GM19023 (cell line): Measurements from ENCODE around the gene GRIN2A.

Experiments
- ATAC-seq: cut with Tn5 transposase; IDR thresholded peaks from one replicate; pipeline ENCODE4 v1.9.1; 2021; ENCODE audit warnings: mild to moderate bottlenecking, moderate library complexity; ENCODE audit not compliant: unreplicated experiment

Gene GRIN2A

DNA sequence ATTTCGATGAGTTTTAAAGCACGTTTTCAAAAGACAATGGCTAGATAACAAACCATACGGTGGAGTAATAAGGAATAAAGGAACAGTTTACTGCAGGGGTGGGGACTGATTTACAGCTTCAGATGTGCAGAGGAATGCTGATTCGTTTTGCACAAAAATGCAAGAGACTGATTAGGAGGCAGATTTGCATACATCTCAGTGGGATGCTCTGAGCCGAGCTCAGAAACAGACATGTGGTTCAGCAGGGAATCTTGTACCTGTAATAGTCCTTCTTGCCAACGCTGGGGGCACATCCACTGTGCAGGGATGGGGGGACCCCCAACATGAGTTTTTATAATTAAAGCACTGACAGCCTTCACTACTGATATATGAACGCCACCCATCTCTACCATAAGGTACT is 308.0 kb downstream of the GRIN2A start:
- no peak for ATAC-seq

DNA sequence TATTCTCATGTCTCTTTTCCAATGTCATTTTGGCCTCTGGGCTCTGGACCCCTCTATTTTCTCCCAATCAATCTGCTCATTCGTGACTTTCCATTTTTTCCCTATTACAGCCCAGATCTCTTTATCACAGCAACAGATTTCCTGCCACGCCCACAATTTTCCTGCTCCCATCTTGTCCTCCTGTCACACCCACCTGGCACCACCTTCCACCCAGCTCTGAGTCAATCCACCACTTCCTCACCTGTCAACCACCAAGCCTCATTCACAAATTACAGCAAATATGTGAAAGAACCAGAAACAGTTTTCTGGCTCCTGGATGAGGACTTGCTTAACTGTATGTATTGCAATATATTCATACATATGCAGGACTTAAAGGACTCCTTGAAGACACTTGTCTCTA is 311.3 kb downstream of the GRIN2A start:
- ATAC-seq, result no peak

DNA sequence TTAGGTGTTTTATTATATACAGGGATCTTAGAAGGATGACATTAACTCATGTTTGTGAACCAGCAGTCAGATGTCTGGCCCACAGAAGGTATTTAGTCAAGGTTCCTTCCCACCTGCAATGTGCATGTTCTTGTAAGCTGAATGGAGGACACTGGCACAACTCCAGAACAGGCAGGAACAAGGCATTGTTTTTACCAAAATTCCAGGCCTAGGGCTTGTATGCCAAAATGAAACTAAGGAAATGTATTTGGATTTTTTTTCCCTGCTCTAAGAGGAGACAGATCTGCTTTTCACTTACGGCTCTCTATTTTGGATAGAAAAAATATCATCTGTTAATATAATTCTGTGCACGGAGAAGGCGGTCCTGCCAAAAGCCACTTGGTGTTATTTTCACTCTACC is 312.5 kb downstream of the GRIN2A start:
- no peak for ATAC-seq

DNA sequence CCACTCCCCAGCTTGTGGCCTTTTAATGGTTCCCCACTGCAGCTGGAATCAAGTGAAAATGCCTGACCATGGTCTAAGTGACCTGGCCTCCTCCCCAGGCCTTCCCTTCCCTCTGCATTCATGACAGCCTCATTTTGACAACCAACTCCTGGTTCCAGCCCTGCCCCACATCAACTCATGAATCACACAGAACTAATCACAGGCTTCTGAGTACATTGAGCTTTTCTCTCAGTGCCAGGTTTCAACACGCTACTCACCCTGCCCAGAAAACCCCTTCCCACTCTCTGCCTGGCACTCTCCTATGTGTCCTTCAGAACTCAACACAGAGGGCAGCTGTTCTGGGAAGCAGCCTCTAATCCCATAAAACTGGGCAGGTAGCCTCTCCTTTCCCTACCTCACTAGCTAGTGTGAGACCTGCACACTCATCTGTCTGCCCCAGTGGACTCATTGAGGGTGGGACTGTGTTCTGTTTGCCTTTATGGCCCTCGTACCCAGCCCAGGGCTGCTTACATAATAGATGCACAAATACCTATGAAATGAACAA is 313.6 kb downstream of the GRIN2A start:
- no peak for ATAC-seq

DNA sequence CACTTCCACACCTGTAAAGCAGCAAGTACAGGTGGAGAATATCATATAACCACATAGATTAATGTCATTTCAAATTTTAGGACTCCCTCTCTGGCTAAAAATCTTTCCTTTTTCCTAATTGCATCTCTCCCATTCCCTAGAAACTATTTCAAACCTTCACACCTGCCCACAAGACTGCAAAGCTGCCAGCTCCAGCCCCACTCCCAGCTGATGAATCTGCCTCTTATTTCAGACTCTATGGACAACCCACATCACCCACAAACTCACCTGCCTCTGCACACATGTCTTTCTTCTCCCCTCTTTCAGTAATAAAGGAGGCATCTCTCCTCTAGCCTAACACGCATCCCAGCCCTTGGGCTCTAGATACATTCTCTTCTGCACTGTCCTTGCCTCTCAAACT is 315.1 kb downstream of the GRIN2A start:
- ATAC-seq, result no peak

DNA sequence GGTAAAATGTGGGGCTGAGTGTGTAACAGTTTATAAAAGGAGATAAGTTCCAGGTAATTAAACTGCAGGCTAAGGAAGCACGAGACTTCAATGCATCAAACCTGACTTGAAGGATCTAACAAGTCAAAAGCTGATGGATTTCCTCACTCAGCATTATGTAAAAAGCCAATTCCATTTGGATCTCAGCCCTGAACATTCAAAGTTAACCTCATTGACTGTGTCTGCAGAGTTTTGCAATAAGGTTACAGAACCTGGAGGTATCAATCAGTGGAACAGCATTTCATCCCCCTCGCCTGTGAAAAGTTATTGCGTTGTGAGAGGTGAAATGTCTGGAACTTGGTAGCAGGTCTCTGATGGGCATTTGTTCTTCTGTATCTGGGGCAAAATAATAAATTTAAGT is 317.8 kb downstream of the GRIN2A start:
- no peak for ATAC-seq

DNA sequence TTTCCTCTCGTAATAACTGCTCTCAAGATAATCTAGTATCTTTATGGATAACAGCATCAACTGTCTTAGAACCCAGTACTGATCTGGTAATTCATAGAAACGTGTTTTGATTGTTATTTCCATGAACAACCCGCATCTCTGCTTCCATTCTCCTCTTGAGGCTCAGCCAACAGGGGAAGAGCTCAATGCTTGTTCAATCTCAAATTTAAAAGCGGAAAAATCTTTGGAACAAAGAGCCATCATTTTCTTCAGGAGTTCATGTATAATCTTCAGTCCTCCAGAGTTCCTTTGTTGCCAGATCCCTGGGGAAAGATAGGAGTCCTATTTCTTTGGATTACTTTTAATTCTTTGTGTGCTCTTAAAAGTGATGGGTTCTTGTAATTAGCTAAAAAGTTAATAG is 319.9 kb downstream of the GRIN2A start:
- no peak for ATAC-seq

DNA sequence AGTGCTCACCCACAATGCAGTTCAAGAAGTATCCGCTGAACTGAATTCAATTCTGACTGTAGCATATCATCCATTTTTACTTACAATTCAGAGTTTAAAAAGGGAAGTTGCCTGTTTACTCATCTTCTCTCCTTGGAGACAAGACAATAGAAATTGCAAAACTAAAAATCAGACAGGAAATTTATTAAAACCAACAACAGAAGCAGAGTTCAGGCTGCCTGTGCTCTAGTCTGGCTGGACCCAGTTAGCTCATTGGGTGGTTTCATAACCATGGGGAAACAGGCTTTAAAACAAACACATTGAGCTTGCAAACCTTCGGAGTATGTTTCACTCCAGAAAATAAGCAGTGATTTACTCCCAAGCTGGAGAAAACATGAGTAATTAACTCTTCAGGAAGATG is 321.4 kb downstream of the GRIN2A start:
- ATAC-seq, result no peak

DNA sequence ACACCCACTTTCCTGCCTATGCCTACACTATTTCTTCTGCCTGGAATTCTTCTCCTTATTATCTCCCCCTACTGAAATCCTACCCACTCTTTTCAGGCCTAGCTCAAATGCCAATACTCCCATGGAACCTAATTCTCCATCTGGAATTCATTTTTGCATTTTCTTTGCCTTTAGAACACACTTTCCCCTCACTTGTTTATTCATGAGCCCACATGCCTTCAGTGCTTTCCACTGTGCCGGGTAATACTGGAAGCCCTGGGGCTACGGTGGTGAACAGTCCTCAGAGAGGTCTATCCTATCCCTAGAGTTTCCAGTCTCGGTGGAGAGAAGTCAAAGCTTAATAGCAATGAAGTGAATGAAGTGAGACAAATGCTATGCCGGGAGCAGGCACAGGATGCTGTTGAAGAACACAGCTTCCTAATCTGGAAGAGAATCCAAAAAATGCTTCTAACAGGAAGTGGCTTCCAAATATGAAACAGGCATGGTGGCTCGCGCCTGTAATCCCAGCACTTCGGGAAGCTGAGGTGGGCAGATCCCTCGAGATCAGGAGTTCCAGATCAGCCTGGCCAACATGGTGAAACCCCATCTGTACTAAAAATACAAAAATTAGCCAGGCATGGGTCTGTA is 322.4 kb downstream of the GRIN2A start:
- ATAC-seq, result no peak

DNA sequence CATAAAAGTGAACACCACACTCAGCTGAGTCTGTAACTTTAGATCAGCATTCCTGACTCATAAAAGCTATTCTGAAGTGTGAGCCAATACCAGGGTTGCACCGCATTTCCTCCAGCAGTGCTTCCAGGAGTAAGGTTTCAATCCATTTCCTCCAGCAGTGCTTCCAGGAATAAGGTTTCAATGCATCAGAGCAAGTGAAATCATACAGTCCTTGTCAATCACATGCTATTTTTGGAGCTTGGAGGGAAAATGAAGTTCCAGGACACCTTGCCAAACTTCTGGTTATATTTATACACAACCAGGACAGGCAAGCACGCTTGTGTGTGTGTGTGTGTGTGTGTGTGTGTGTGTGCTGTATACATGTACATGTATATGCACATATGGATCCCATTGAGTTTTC is 327.6 kb downstream of the GRIN2A start:
- no peak for ATAC-seq

DNA sequence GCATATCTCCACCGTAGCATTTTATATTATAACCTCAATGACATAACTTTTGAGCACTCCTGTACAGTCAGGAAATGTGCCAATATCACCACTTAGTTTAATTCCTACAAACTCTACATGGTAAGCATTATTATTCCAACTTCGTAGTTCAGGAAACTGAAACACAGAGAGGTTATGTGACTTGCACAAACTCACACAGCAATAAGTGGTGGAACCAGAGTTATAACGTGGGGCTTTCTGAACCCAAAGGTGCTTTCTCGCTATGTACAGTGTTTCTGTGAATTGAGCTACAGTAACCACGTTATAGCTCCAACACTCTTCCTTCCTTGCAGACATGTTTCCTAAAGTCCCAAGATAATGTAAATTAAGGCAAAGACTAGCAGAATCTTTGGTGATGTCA is 330.2 kb downstream of the GRIN2A start:
- ATAC-seq, result no peak

DNA sequence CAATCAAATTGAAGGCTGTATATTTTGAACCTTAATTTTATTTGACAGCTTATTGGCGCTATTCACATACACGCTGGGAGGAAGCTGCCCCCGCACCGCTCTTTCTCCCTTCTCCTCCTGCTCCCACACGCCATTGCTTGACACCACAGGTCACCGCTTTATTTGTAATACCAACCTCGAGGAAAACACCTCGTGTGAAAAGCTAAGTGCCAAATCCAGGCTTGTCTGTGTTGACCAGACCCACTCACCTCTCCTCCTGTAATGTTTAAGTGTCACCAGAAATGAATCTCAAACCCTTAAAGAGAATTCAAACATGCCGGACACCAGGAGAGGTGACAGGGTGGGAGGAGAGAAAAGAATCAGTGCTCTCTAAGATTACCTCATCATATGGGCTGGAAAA is 331.4 kb downstream of the GRIN2A start:
- ATAC-seq, result no peak

DNA sequence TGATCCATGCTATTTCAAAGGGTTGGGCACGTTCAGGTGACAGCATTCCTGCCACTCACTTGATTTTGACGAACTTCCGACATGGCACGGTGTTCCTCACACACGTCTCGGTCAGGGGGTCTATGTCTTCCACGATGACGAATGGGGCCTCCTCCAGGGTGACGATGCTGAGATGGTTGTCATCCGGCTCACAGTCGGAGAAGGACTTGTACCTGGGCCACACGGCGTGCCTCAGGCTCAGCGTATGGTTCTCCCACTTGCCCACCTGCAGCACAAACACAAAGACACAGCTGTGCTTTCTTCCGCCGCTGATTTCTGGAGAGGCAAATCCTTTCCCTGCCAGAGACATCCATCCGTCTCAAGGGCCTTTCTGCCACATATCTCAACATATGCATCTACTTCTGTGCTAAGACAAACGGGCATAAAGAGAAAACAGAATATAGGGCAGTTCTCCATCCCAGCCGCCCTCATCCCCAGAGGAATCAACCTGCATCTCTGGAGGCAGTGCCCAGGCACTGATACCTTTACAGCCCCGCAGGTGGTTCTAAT is 332.5 kb downstream of the GRIN2A start:
- ATAC-seq, result no peak

DNA sequence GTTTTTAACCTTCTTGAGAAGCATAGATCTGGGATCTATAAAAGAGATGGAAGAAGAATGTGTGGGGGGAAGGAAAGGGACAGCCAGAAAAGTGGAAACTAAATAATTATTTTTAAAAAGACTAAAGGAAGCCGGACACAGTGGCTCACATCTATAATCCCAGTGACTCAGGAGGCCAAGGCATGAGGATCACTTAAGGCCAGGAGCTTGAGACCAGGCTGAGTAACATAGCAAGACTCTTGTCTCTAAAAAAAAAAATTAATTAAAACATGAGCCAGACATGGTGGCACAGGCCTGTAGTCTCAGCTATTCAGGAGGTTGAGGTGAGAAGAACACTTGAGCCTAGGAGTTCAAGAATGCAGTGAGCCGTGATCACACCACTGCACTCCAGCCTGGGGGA is 335.1 kb downstream of the GRIN2A start:
- no peak for ATAC-seq

DNA sequence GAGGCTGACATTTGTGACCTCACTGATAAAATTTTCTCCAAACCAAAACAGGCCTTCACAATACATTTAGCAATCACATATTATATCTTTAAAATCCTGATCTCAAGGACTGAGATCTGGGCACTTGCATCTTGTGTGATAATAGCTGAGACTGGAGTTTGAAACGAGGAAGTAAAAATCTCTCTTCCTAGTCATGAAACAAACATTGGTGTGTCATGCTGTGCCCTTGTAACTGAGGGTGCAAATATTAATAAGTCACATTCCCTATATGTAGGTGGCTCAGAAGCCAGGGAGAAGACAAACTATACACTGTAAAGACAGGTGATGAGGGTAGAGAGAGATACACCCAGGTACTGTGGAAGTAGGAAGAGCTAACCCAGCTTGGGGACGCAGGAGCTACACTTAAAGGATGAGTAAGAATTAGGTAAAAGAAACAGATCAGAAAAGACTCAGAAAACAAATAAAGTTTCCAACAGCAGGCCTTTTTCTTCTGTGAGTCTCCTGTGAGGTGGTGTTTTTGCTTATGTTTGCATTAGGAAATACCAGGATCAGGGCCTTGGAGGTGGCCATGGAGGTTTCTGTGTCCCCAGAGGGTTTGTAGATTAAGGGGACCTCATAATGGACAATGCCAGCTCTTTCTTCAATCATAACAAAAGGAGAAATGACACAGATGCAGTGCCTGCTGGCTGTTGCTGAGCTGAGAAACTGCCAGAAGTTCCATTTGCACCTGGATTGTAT is 335.7 kb downstream of the GRIN2A start:
- no peak for ATAC-seq

DNA sequence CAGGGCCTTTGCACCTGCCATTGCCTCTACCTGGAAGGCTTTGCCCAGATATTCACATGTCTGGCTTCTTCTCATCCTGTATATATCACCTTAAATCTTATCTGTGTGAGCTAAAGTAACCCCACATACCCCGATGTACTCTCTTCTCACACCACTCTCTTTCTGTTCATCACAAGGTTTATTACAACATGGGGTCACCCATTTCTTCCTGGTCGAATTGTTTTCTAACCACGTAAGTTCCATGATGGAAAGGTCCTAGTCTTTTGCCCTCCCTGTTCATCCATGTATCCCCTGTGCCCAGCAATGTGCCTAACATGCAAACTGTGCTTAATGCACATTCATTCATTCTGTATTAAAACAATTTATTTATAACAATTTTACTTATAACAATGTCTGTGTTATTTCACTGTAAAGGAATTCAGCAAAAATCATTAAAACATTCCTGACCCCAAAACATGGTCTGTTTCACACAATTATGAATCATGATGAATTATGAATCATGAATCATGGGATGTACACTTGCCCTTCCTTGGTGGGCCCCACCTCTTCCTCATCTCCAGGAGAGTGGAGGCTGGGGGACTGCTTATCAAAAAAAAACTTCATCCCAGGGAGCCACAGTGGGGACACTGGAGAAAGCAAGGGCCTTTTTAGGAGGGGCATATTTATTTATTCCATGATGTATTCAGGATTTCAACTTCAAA is 336.4 kb downstream of the GRIN2A start:
- no peak for ATAC-seq

DNA sequence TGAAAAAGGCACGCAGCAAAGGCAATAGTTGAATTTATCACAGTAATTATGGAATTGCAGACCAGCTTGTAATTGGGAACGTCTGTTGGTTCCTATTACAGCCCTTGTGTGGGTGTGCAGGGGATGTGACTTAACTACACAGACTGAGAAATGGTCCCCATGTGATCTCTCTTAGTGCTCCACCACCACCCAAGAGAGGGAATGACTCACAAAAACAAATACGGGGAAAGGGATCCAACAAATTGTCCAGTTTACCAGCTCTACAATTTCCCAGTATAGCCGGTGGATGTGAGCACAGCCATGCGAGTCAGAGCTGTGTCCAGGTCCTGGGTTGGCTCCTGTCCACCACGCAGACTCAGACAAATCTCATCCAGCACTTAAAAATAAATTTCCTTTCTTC is 337.9 kb downstream of the GRIN2A start:
- ATAC-seq, result no peak

DNA sequence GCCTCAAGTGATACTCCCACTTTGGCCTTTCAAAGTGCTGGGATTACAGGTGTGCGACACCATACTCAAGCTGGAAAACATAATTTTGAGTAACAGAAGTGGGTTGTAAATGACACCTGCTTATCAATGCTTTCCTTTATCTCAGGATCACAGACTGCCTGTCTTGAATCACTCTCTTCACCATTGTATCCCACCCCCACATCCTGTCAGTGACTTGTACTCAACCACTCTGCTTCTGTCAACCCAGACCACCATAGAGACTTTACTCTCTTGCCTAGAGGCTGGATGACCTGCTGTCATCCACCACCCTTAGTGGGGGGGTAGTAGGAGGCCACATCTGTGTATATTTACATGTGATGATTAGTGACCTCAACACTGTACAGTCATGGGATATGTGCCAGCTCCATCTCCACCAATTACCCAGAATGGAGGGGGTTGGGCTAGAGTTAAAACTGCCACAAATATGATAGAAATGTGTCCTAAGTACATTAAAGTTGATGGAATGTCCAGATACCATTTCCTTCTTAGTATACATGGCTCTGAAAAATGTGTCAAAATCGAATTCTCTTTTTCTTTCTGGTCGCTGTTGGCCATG is 338.7 kb downstream of the GRIN2A start:
- ATAC-seq, result no peak

DNA sequence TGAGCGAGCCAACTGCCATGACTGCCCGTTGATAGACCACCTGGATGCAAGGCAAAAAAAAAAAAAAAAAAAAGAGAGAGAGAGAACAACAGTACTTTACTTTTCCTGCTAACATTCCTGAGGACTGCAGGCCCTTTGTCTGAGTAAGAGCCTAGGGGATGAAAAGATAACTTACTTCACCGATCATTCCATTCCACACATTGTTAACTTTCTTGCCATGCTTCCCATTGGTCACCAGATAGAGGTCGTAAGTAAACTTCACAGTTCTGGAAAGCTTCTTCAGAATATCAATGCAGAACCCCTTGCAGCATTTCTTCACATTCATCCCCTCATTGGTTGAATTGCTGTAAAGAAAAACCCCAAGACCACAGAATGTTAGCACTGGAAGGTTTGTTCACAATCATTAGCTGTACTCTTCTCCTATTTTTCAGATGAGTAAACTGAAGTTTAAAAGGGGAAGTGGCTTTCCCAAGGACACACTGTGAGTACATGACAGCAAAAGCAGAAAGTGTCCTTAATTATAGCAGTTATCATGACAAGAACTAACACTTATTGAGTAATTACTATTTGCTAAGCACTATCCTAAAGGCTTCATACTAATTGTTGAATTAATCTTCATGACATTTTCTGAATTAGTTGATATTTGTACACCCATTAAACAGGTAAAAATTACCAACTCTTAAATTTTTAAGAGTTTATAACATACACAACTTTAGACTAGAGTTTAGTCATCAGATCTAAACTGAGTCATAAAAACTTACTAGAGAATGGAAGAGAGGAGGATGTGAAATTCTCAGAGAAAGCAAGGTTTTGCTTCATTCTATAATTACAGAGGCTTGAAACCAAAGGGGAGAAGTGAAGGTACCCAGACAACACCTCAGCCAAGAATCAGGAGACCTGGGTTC is 341.2 kb downstream of the GRIN2A start:
- peak; percentile 57 for ATAC-seq

DNA sequence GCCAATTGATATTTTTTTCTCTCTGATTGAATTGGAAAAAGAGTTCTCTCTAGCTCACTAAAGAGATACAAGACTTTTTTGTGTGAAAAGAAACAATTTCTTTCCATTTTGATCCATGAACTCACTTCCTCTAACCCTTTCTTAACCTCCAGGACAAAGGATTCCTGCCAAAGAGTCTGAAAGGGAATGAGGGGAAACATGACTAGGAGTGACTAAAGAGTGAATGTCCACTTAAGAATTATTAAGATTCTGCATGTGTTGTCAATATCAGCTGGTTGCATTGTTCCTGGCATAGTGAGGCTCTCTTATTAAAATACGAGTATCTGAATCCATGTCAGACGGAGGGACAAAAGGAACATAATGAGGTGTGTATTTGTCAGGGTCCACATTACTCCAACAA is 344.7 kb downstream of the GRIN2A start:
- no peak for ATAC-seq
